Head of caudate nucleus (tissue), 42 donors: ENCODE measurements around the gene SPARC.

ENCODE experiments used
- DNase-seq, 42 donors: peaks; one replicate each; pipeline versions ENCODE4 v3.0.0 to v3.0.0-alpha.2; 2020 to 2021; ENCODE audit warnings: mixed read lengths in 7 of 42
- intact Hi-C: fragments of 100-400 bp; cut with DNase I; formaldehyde crosslinking; loops from one replicate; pipeline ENCODE4 v1.15.0; 2022

SPARC gene

GRCh38 chr5:151611127-151611775 is 75.5 kb downstream of the SPARC start:
- intact Hi-C loops = no loop called here

More at GRCh38 chr5:151611127-151611775, 75.5 kb downstream of the SPARC start:
- no peak for DNase-seq
